Astrocyte (in vitro differentiated cells and primary cell): ENCODE data around the gene PRKCB.

Source experiments
- CTCF ChIP-seq: IDR thresholded peaks from 2 replicates; pipeline ENCODE4 v1.5.1; 2011; ENCODE audit warnings: low read depth, mild to moderate bottlenecking, inconsistent platforms, low read length, moderate library complexity; ENCODE audit not compliant: insufficient read depth
- EZH2 ChIP-seq: IDR thresholded peaks from 2 replicates; pipeline ENCODE4 v1.6.1; 2012; ENCODE audit warnings: mild to moderate bottlenecking, low read length, inconsistent platforms; ENCODE audit not compliant: insufficient read depth

GRCh38 chr16:23967775-23968174 lies 132.0 kb downstream of the PRKCB start:
- TF ChIP-seq CTCF (no peak), EZH2 (no peak)
